K562 (cell line): ENCODE data around the gene LCNL1. TPM values are rescaled to one million over a fixed set of nuclear protein-coding genes. Genes with fewer than 3 reads are reported as not detected.
A peak's percentile ranks its signal among the peaks of the same experiment; 100 is the strongest.

ENCODE experiments used
- ESRRB ChIP-seq: fragments of 250-450 bp; sonication (Bioruptor Pico); IDR thresholded peaks from 2 replicates; pipeline ENCODE4 v1.5.0; 2020; ENCODE audit warnings: mild to moderate bottlenecking, moderate library complexity, borderline replicate concordance
- HMG20A ChIP-seq: fragments of 450-650 bp; formaldehyde crosslinking; conservative IDR thresholded peaks from 2 replicates; pipeline ENCODE4 v1.4.0; 2020; ENCODE audit warnings: mild to moderate bottlenecking, mixed read lengths
- KLF13 ChIP-seq: fragments of 450-650 bp; IDR thresholded peaks from 2 replicates; pipeline ENCODE4 v1.6.1; 2016; ENCODE audit warnings: missing genetic modification characterization, low read depth, mild to moderate bottlenecking, missing compliant biosample characterization, moderate library complexity, borderline replicate concordance
- MAFK ChIP-seq: IDR thresholded peaks from 2 replicates; pipeline ENCODE4 v1.6.1; 2011; ENCODE audit warnings: low read length, improper control_type of control experiment
- MTF1 ChIP-seq: fragments of 250-450 bp; sonication (Bioruptor Pico); IDR thresholded peaks from 2 replicates; pipeline ENCODE4 v1.9.0; 2021; ENCODE audit warnings: moderate library complexity, mild to moderate bottlenecking, inconsistent platforms, borderline replicate concordance
- NCOA2 ChIP-seq, 2 experiments: fragments of 450-650 bp; IDR thresholded peaks; 2 replicates each; pipeline ENCODE4 v1.6.1; 2018; ENCODE audit warnings: mild to moderate bottlenecking in 2 of 2, moderate library complexity in 1 of 2; ENCODE audit not compliant: partially characterized antibody in 2 of 2
- RBM25 ChIP-seq: fragments of 200-400 bp; formaldehyde crosslinking; IDR thresholded peaks from 2 replicates; pipeline ENCODE4 v1.6.1; 2018; ENCODE audit warnings: low read length, low read depth, moderate library complexity; ENCODE audit not compliant: severe bottlenecking
- RFX5 ChIP-seq: IDR thresholded peaks from 2 replicates; pipeline ENCODE4 v1.6.1; 2011; ENCODE audit warnings: low read depth, mild to moderate bottlenecking, improper control_type of control experiment, low read length
- SIN3A ChIP-seq, 2 experiments: fragments of 150-350 bp in 1 of 2; IDR thresholded peaks; 2 replicates each; pipeline ENCODE4 v1.6.1; 2011 to 2016; ENCODE audit warnings: borderline replicate concordance in 2 of 2, low read depth in 2 of 2, low read length in 2 of 2, mild to moderate bottlenecking in 2 of 2, moderate library complexity in 2 of 2; ENCODE audit not compliant: control insufficient read depth in 1 of 2
- SIN3B ChIP-seq: fragments of 450-650 bp; IDR thresholded peaks from 2 replicates; pipeline ENCODE4 v1.6.1; 2017; ENCODE audit warnings: low read depth, mild to moderate bottlenecking, moderate library complexity
- SMAD2 ChIP-seq: fragments of 150-350 bp; IDR thresholded peaks from 2 replicates; pipeline ENCODE4 v1.6.1; 2014; ENCODE audit warnings: low read depth, mild to moderate bottlenecking, low read length
- ZKSCAN3 ChIP-seq: fragments of 250-450 bp; sonication (Bioruptor Pico); IDR thresholded peaks from 2 replicates; pipeline ENCODE4 v1.4.0; 2020
- ZNF134 ChIP-seq: fragments of 250-450 bp; sonication (Bioruptor Pico); conservative IDR thresholded peaks from 2 replicates; pipeline ENCODE4 v1.4.0; 2020
- ZNF57 ChIP-seq: fragments of 450-650 bp; formaldehyde crosslinking; IDR thresholded peaks from 2 replicates; pipeline ENCODE4 v1.4.0; 2020; ENCODE audit warnings: mild to moderate bottlenecking, moderate library complexity
- ZNF586 ChIP-seq: fragments of 450-650 bp; formaldehyde crosslinking; conservative IDR thresholded peaks from 2 replicates; pipeline ENCODE4 v1.4.0; 2020; ENCODE audit warnings: mild to moderate bottlenecking, moderate library complexity
- polyA plus RNA-seq, 8 experiments: library from polyadenylated mRNA; depleted of rRNA in 4 of 8; stranded (reverse) in 5 of 8; unstranded in 3 of 8; fragments of >200 nt; fragmentation: Nextera tagmentation in 2 of 8; fragmentation: Illumina TruSeq in 1 of 8; extraction: Ambion mirVana in 2 of 8; extraction: Trizol in 1 of 8; gene quantifications; 2 replicates each; pipeline versions ENCODE4 v1.2.1 to v1.2.3, GENCODE V29; 2011 to 2014; ENCODE audit warnings: inconsistent platforms in 1 of 8, missing spikeins in 1 of 8
- total RNA-seq, 7 experiments: library from RNA; depleted of rRNA in 6 of 7; stranded (reverse); fragments of >200 nt in 6 of 7; fragmentation: Illumina TruSeq in 2 of 7; extraction: Trizol in 2 of 7; gene quantifications; 2 replicates each; pipeline versions ENCODE4 v1.2.1 to v1.2.3, GENCODE V29; 2011 to 2021; ENCODE audit warnings: low replicate concordance in 1 of 7
- TF ChIP-seq, protein P1 (sequence below), 3 experiments: IDR thresholded peaks in 2 of 3; conservative IDR thresholded peaks in 1 of 3; 2 replicates each; pipeline ENCODE4 v1.5.1; 2011 to 2012; ENCODE audit warnings: low read length in 3 of 3, mild to moderate bottlenecking in 3 of 3, control low read depth in 2 of 3, improper control_type of control experiment in 1 of 3, inconsistent platforms in 1 of 3, low read depth in 1 of 3, mixed read lengths in 1 of 3, moderate library complexity in 1 of 3; ENCODE audit not compliant: insufficient read depth in 2 of 3
- TF ChIP-seq, protein P2 (sequence below): sonication (generic); formaldehyde crosslinking; IDR thresholded peaks from 2 replicates; pipeline ENCODE4 v1.8.1; 2023; ENCODE audit warnings: missing genetic modification reagents, mild to moderate bottlenecking, borderline replicate concordance
- TF ChIP-seq, protein P3 (sequence below): fragments of 250-450 bp; sonication (Bioruptor Pico); IDR thresholded peaks from 2 replicates; pipeline ENCODE4 v1.9.0; 2021; ENCODE audit warnings: mild to moderate bottlenecking
- TF ChIP-seq, protein P4 (sequence below): fragments of 450-650 bp; formaldehyde crosslinking; IDR thresholded peaks from 2 replicates; pipeline ENCODE4 v1.4.0; 2022; ENCODE audit warnings: mild to moderate bottlenecking, moderate library complexity

The LCNL1 gene
- total and polyA plus RNA-seq, 9 of the 15 experiments (the other 6 are each of a cell fraction or from before 2014, with no cell fraction given) = 0.04 to 0.16 (median 0.04) TPM; not detected in 4

DNA sequence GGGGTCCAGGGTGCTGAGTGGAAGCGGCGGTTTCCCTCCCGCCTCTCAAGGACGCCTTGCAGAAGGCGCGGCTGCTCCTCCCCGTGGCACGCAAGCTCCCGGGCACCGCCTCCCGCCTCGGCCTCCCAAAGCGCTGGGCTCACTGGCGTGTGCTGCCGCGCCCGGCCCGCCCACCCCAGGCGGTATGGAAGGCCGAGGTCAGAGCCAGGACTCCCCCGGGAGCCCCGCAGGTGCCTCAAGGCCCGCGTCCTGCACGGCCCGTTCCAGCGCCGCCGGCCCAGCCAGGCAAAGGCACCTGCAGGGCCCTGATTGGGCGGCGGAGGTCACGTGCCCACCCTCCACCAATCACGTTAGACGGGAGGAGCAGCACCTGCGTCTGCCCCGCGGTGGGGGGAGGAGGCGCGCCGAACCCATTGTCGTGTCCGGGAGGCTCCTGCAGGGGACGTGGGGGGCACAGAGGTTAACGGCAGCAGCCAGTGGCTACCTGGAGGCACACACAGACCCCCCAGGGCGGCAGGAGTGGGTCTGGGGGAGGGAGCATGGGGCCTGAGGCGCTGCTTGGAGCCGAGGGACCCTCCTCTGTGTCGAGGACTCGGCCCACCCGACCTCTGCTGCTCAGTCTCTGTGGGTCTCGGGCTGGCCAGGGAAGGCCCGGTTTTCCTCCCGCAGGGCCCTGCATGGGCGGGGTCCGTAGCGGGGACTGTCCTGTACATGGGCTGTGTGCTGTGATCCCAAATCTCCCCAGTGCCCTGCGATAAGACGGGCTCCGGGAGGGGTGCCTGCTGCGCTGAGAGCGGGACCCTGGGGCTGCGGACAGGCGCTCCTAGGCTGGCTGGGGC is 32.8 kb upstream of the LCNL1 start (continued):
- 0 out of 4 replicates have a peak, but pooled peaks of 1 of the 2 experiments have one; percentile 8 for TF ChIP-seq SIN3A (IDR thresholded peaks at IDR 0.05; ENCODE audit: borderline replicate concordance in 2 of 2, control insufficient read depth in 1 of 2, low read depth in 2 of 2, low read length in 2 of 2)
- no peak for TF ChIP-seq MTF1 (CRISPR knock-in tag)
- TF ChIP-seq ZNF586 (CRISPR knock-in tag) = no peak
- TF ChIP-seq, protein P1, sequence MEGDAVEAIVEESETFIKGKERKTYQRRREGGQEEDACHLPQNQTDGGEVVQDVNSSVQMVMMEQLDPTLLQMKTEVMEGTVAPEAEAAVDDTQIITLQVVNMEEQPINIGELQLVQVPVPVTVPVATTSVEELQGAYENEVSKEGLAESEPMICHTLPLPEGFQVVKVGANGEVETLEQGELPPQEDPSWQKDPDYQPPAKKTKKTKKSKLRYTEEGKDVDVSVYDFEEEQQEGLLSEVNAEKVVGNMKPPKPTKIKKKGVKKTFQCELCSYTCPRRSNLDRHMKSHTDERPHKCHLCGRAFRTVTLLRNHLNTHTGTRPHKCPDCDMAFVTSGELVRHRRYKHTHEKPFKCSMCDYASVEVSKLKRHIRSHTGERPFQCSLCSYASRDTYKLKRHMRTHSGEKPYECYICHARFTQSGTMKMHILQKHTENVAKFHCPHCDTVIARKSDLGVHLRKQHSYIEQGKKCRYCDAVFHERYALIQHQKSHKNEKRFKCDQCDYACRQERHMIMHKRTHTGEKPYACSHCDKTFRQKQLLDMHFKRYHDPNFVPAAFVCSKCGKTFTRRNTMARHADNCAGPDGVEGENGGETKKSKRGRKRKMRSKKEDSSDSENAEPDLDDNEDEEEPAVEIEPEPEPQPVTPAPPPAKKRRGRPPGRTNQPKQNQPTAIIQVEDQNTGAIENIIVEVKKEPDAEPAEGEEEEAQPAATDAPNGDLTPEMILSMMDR (IDR thresholded peaks at IDR 0.05 in 2 of 3, conservative IDR thresholded peaks at IDR 0.05 in 1 of 3; ENCODE audit: insufficient read depth in 2 of 3, low read depth in 1 of 3, low read length in 3 of 3) = peak in 2 of 3 experiments; percentile 29 to 35; a peak in 4 of 6 replicates
- no peak for TF ChIP-seq MAFK
- TF ChIP-seq RFX5 = no peak
- TF ChIP-seq SMAD2 = no peak
- TF ChIP-seq NCOA2 (IDR thresholded peaks at IDR 0.05; ENCODE audit: partially characterized antibody in 2 of 2) = no peak
- TF ChIP-seq ZKSCAN3 = no peak
- TF ChIP-seq, protein P2, sequence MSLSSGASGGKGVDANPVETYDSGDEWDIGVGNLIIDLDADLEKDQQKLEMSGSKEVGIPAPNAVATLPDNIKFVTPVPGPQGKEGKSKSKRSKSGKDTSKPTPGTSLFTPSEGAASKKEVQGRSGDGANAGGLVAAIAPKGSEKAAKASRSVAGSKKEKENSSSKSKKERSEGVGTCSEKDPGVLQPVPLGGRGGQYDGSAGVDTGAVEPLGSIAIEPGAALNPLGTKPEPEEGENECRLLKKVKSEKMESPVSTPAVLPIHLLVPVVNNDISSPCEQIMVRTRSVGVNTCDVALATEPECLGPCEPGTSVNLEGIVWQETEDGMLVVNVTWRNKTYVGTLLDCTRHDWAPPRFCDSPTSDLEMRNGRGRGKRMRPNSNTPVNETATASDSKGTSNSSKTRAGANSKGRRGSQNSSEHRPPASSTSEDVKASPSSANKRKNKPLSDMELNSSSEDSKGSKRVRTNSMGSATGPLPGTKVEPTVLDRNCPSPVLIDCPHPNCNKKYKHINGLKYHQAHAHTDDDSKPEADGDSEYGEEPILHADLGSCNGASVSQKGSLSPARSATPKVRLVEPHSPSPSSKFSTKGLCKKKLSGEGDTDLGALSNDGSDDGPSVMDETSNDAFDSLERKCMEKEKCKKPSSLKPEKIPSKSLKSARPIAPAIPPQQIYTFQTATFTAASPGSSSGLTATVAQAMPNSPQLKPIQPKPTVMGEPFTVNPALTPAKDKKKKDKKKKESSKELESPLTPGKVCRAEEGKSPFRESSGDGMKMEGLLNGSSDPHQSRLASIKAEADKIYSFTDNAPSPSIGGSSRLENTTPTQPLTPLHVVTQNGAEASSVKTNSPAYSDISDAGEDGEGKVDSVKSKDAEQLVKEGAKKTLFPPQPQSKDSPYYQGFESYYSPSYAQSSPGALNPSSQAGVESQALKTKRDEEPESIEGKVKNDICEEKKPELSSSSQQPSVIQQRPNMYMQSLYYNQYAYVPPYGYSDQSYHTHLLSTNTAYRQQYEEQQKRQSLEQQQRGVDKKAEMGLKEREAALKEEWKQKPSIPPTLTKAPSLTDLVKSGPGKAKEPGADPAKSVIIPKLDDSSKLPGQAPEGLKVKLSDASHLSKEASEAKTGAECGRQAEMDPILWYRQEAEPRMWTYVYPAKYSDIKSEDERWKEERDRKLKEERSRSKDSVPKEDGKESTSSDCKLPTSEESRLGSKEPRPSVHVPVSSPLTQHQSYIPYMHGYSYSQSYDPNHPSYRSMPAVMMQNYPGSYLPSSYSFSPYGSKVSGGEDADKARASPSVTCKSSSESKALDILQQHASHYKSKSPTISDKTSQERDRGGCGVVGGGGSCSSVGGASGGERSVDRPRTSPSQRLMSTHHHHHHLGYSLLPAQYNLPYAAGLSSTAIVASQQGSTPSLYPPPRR (CRISPR knock-in tag) = no peak
- TF ChIP-seq HMG20A (CRISPR knock-in tag) = no peak
- TF ChIP-seq SIN3B = no peak
- no peak for TF ChIP-seq KLF13 (tag)
- TF ChIP-seq ESRRB (CRISPR knock-in tag) = no peak
- TF ChIP-seq RBM25 = peak; percentile 100
- TF ChIP-seq, protein P3, sequence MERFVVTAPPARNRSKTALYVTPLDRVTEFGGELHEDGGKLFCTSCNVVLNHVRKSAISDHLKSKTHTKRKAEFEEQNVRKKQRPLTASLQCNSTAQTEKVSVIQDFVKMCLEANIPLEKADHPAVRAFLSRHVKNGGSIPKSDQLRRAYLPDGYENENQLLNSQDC (CRISPR knock-in tag) = no peak
- TF ChIP-seq, protein P4, sequence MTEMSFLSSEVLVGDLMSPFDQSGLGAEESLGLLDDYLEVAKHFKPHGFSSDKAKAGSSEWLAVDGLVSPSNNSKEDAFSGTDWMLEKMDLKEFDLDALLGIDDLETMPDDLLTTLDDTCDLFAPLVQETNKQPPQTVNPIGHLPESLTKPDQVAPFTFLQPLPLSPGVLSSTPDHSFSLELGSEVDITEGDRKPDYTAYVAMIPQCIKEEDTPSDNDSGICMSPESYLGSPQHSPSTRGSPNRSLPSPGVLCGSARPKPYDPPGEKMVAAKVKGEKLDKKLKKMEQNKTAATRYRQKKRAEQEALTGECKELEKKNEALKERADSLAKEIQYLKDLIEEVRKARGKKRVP (CRISPR knock-in tag) = no peak
- TF ChIP-seq ZNF57 = no peak
- TF ChIP-seq ZNF134 (CRISPR knock-in tag) = no peak
